ENCODE results near the gene PPT2. TPM values are rescaled to one million over a fixed set of nuclear protein-coding genes. Genes with fewer than 3 reads are reported as not detected.
"Not testable (repeated sequence)": the region's sequence is repeated elsewhere in the genome, so short reads cannot be mapped to it uniquely, and the experiment has no call there.

PPT2 gene
- total RNA-seq, 2 donors from 2014 or later: 8.1 to 9.2 TPM

DNA sequence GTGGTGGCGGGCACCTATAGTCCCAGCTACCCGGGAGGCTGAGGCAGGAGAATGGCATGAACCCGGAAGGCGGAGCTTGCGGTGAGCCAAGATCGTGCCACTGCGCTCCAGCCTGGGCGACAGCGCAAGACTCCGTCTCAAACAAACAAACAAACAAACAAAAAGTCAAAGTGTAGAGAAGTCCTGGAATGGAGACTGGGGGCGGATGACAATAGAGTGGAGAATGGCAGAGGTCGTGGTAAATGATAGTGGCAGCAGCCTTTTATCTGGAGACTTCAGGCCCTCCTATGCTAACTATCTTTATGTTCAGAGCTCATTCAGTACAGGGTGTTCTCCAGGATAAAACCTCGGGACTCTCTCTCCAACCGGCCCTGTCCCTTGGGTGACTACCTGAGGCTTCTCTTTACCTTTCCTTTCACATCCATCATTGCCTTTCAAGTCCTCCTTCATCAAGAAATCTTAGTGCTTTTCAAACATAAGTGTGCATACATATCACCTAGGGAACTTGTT is 22.4 kb upstream of the PPT2 start:
- DNase-seq (no peak), ATAC-seq (no peak)
- Mint-ChIP-seq H3K4me3 (peak overlapping the region; percentile 6), H3K4me1 (peaks cover 18% of the 10 kb centered on the region), H3K36me3 (ENCODE audit: low read depth) (no peaks in the 10 kb centered on the region), H3K27me3 (peaks cover 11% of the 10 kb centered on the region), H3K27ac (no peak overlapping the region)
- no peaks in the 10 kb centered on the region for H3K9me3 ChIP-seq (ENCODE audit: control insufficient read depth, low read length, poor library complexity, severe bottlenecking)

DNA sequence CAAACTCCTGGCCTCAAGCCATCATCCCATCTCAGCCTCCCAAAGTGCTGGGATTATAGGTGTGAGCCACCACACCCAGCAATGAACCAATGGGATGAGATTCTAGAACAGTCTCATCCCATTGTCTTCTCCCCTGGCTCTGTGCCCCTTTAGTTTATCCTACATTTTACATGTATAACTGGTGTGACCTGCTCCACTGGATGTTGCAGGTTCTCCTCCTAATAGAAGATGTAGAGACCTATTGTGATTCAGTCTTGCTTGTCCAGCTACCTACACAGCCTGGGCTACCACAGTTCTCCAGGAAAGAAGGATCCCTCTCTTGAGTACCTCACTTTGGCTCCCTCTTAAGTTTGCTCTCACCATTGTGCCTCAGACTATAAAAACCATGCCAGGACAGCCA is 21.8 kb upstream of the PPT2 start:
- Mint-ChIP-seq H3K4me3 (no peak overlapping the region), H3K27me3 (peaks cover 11% of the 10 kb centered on the region), H3K36me3 (ENCODE audit: low read depth) (no peaks in the 10 kb centered on the region), H3K4me1 (peaks cover 13% of the 10 kb centered on the region), H3K27ac (no peak overlapping the region)
- no peaks in the 10 kb centered on the region for H3K9me3 ChIP-seq (ENCODE audit: control insufficient read depth, low read length, poor library complexity, severe bottlenecking)
- DNase-seq: no peak
- ATAC-seq: no peak

DNA sequence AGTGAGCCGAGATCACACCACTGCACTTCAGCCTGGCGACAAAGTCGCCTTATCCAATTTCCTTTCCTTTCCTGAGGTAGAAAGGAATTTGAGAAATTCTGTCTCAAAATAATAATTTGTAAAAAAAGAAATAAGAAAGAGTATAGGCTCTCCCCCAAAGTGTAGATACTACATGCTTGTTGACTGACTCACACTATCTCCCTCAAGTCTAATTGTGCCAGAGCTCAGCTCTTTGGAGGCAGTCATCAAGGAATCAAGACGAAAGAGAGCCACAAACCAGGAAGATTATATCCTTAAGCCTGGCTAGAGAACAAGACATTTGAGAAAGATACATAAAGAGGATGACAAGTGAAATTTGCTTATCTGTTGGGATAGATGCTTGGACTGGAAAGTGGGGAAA is 20.2 kb upstream of the PPT2 start:
- DNase-seq (no peak), ATAC-seq (no peak)
- H3K4me1 Mint-ChIP-seq: peaks cover 7% of the 10 kb centered on the region
- H3K4me3 Mint-ChIP-seq: no peak overlapping the region
- H3K27me3 Mint-ChIP-seq: peaks cover 11% of the 10 kb centered on the region
- no peak overlapping the region for H3K27ac Mint-ChIP-seq
- no peaks in the 10 kb centered on the region for H3K36me3 Mint-ChIP-seq (ENCODE audit: low read depth)
- no peaks in the 10 kb centered on the region for H3K9me3 ChIP-seq (ENCODE audit: control insufficient read depth, low read length, poor library complexity, severe bottlenecking)

DNA sequence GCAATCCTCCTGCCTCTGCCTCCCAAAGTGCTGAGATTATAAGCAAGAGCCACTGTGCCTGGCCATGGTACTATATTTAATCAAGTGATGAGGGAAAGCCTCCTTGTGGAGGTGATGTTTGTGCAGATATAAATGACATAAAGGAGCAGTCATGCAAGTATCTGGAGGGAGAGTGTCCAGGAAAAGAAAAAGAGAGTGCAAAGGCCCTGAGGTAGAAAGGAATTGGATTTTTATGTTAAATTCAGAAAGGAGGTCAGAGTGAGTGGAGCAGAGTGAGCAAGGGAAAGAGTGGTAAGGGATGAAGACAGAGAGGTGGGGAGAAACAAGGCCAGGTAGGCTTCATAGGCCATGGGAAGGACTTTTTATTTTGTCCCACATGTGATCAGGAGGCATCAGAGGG is 16.5 kb upstream of the PPT2 start:
- H3K9me3 ChIP-seq (ENCODE audit: control insufficient read depth, low read length, poor library complexity, severe bottlenecking): no peaks in the 10 kb centered on the region
- no peak for DNase-seq
- H3K4me3 Mint-ChIP-seq: no peak overlapping the region
- no peak overlapping the region for H3K27ac Mint-ChIP-seq
- H3K27me3 Mint-ChIP-seq: peaks cover 28% of the 10 kb centered on the region
- H3K36me3 Mint-ChIP-seq (ENCODE audit: low read depth): peaks cover 6% of the 10 kb centered on the region
- ATAC-seq: no peak
- H3K4me1 Mint-ChIP-seq: no peaks in the 10 kb centered on the region

DNA sequence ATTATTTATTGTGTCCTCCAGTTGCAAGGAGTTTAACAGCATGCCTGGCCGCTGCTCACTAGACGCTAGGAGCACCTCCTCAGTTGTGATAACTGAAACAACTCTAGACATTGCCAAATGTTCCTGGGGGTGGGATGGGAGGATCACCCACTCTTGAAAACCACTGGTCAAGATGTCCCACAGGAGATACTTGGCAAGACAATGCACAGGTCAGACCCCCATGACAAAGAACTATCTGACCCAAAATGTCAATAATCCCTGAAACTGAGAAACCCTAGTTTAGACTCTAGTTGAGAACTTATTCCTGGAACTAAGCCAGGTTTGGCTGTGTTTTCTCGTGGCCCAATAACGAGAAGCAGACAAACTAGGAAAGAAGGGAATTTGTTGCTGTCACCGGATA is 14.4 kb upstream of the PPT2 start:
- H3K27ac Mint-ChIP-seq: no peak overlapping the region
- H3K27me3 Mint-ChIP-seq: peaks cover 23% of the 10 kb centered on the region

DNA sequence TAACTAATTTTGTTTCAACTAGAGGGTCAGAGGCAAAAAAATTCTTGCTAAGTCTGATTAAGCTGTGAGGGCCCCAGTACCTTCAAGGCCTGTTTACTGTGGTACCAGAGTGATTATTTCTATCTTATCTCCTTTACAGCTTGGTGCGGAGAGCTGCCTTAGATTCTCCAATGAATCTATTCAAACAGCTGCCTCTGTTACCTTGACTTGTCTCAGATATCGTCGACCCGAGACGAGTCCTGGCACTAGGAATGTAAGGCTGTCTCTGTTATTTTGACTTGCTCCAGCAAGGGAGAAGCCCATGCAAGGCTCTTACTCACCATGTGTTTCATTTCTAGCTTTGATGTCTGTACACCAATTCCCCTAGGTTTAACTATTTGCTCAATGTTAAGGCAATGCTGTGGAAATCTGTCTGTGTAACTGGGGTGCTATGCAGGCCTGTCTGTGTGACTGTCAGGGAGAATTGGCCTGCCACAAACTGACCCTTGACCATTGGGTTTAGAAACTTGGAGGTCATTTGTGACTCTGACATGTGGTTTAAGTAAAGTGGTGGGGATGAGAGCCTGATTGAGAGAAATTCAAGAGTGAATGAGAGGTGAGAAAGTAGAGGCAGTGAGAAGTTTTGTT is 13.4 kb upstream of the PPT2 start:
- H3K9me3 ChIP-seq (ENCODE audit: control insufficient read depth, low read length, poor library complexity, severe bottlenecking): no peaks in the 10 kb centered on the region
- no peak for DNase-seq
- no peaks in the 10 kb centered on the region for H3K4me1 Mint-ChIP-seq
- no peak for ATAC-seq
- no peak overlapping the region for H3K4me3 Mint-ChIP-seq
- H3K27me3 Mint-ChIP-seq: peaks cover 20% of the 10 kb centered on the region
- H3K36me3 Mint-ChIP-seq (ENCODE audit: low read depth): peaks cover 6% of the 10 kb centered on the region
- H3K27ac Mint-ChIP-seq: no peak overlapping the region

More for the DNA sequence above, 14.4 kb upstream of the PPT2 start:
- H3K4me1 Mint-ChIP-seq: no peaks in the 10 kb centered on the region
- H3K4me3 Mint-ChIP-seq: no peak overlapping the region
- ATAC-seq (no peak), DNase-seq (no peak)
- H3K36me3 Mint-ChIP-seq (ENCODE audit: low read depth): peaks cover 6% of the 10 kb centered on the region
- H3K9me3 ChIP-seq (ENCODE audit: control insufficient read depth, low read length, poor library complexity, severe bottlenecking): no peaks in the 10 kb centered on the region

DNA sequence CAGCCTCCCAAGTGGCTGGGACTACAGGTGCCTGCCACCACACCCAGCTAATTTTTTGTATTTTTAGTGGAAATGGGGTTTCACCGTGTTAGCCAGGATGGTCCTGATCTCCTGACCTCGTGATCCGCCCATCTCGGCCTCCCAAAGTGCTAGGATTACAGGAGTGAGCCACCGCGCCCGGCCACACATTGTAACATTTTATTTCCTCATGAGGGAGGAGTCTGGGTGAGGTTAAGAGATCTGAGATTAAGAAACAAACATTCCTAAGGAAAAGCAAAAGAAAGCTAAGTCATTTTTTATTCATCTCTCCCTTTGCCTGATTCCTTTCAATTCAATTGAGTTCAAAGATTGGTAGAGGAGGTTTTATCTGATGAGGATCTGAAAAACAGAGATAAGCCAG is 9.7 kb upstream of the PPT2 start:
- H3K27ac Mint-ChIP-seq; DNase-seq; H3K36me3 Mint-ChIP-seq (ENCODE audit: low read depth); H3K4me3 Mint-ChIP-seq; H3K9me3 ChIP-seq (ENCODE audit: control insufficient read depth, low read length, poor library complexity, severe bottlenecking); ATAC-seq: not testable (repeated sequence)
- H3K4me1 Mint-ChIP-seq: peaks cover 15% of the 10 kb centered on the region
- H3K27me3 Mint-ChIP-seq: peaks cover 43% of the 10 kb centered on the region

DNA sequence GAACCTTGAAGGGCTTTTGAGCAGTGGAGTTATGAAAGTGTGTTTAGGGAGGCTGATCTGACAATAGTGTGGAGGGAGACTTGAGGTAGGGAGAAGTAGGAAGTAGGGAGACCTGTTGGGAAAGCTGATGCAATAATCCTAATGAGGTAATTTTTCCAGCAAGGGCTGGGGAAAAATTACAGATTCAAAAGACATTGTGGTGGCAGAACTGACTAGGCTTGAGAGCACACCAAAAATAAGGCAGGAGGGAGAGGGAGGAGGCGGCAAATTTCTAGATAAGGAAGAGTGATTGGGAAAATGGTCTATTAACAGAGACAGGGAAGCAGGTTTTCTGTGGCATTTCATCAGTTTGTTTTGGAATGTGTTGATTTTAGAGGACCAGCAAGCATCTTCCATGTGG is 7.7 kb upstream of the PPT2 start:
- Mint-ChIP-seq H3K4me3 (no peak overlapping the region), H3K36me3 (ENCODE audit: low read depth) (peaks cover 15% of the 10 kb centered on the region)
- ATAC-seq: no peak

DNA sequence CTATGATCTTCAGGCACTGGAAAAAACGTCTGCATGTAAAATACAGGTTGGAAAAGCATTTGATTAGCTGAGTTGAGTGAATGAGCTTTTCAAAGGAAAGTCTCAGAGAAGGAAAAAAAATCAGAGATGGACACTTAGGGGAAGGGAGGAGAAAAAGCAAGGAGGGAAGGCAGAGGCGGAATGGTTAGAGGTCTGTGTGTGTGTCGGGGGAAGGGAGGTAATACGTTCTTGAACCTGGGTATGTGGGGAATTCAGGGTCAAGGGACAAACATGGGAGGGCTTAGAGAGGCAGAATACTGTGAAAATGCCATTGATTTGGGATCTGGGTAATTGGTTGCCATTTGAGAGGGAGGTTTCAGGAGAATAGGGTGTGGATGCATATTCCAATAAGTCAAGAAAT is 7.3 kb upstream of the PPT2 start:
- Mint-ChIP-seq H3K36me3 (ENCODE audit: low read depth) (peaks cover 12% of the 10 kb centered on the region), H3K4me1 (peaks cover 23% of the 10 kb centered on the region), H3K4me3 (no peak overlapping the region), H3K27me3 (peaks cover 50% of the 10 kb centered on the region), H3K27ac (no peak overlapping the region)
- ATAC-seq: no peak
- H3K9me3 ChIP-seq (ENCODE audit: control insufficient read depth, low read length, poor library complexity, severe bottlenecking): no peaks in the 10 kb centered on the region
- DNase-seq: no peak

More for the DNA sequence above, 7.7 kb upstream of the PPT2 start:
- Mint-ChIP-seq H3K27ac (no peak overlapping the region), H3K4me1 (peaks cover 21% of the 10 kb centered on the region), H3K27me3 (peaks cover 52% of the 10 kb centered on the region)
- no peak for DNase-seq
- no peaks in the 10 kb centered on the region for H3K9me3 ChIP-seq (ENCODE audit: control insufficient read depth, low read length, poor library complexity, severe bottlenecking)

DNA sequence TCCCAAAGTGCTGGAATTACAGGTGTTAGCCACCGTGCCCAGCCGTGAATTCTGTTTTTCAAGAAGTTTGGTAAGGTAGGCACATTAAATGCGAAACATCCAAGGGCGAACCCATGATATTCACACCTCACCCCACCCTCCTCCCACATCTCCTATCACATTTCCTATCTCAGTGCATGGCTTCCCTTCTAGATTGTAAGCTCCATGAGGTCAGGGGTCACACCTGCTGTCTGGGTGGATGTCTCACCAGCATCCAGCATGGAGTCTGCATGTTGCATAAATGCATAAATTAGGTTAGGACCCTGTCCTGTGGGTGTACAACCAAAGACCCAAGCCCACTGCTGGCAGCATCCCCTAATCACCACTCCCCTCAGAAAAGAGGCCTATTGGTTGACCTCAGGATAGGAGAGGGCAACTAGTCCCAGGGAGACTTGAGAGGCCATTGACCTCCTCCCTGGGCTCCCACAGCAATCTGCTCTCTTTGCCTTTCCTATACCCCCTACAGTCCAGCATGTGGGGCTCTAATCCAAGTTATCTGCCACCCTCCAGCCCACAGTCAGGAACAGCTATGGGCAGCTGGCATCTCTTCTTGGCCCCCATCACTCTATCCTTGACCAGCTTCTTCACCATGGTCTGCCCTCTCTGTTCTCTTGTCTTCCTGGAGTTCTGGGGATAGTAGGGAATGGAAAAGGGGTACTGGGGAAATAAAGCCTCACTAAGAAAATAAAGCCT is 6.4 kb upstream of the PPT2 start:
- Mint-ChIP-seq H3K4me1 (peaks cover 26% of the 10 kb centered on the region), H3K27ac (peak overlapping the region; percentile 46), H3K36me3 (ENCODE audit: low read depth) (peaks cover 9% of the 10 kb centered on the region), H3K27me3 (peaks cover 43% of the 10 kb centered on the region), H3K4me3 (peak overlapping the region; percentile 87)
- ATAC-seq (no peak), DNase-seq (no peak)
- no peaks in the 10 kb centered on the region for H3K9me3 ChIP-seq (ENCODE audit: control insufficient read depth, low read length, poor library complexity, severe bottlenecking)

DNA sequence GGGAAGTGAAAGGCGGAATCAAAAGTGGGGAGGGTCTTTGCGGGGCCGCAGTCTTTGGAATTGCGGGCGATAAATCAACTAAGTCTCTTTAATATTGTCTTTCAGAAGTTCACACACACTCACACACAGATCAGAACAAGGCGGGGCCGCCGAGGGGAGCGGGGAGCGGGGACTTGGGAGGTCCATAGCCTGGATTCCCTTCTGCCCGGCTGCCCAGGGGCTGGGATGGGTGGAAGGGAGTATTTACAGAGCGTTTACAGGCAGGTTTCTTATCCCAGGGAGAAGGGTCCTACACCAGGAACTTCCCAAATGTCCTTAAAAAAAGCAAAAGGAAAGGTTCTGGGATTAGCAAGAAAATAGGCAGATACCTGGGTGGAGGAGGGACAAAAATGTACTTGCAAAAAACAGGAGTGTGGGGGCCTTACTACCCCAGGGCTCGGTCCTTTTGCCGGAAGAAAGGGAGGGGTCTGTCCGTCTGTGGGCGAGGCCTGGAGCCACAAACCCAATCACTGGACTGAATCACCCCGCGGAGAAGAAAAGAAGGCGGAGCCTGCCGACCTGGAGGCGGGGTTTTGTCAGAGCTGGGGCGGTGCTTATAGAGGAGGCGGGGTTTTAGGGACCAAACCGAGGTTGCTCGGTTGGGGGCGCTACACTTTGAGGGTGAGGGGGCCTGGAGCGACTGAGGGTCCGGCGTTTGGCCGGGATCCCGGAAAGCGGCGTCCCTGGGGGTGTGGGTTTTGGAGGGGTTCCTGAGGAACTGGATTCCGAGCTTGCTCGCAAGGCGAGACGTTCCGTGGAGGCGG is 5.5 kb upstream of the PPT2 start:
- ATAC-seq (peak; percentile 84), DNase-seq (peak; percentile 47 to 63 (median 49))
- Mint-ChIP-seq H3K4me1 (peaks cover 33% of the 10 kb centered on the region), H3K27me3 (peaks cover 47% of the 10 kb centered on the region), H3K27ac (peak overlapping the region; percentile 46), H3K36me3 (ENCODE audit: low read depth) (peaks cover 9% of the 10 kb centered on the region), H3K4me3 (peak overlapping the region; percentile 87)
- H3K9me3 ChIP-seq (ENCODE audit: control insufficient read depth, low read length, poor library complexity, severe bottlenecking): no peaks in the 10 kb centered on the region

DNA sequence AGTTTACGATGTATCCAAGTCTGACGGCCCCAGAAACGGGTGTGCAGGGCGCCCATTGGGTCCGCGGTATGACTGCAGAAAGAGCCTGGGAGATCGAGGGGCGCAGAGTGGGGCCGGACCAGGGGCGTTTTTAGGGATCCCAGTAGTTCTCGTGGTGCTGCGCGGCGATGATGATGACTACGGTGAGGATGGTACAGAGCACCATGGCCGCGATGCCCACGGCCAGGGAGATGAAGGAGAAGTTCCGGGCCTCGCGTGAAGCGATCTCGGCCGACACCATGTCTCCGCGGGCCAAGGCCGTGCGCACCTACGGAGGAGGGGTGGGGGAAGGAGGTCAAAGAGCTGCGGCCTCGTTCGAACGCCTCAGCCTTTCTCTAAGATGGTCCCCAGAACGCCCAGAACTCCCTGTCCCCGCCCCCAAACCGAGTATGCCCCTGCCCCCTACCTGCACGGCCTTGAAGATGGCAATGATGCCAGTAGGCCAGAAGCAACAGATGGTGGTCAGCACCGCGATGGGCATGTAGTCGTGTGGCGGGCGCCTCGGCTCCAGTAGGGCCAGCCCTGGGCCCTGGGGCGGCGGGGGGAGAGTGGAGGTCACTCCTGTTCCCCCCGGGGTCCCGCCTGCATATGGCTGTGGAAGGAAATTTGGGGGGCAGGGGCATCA is 4.7 kb upstream of the PPT2 start:
- peaks cover 47% of the 10 kb centered on the region for H3K27me3 Mint-ChIP-seq
- H3K9me3 ChIP-seq (ENCODE audit: control insufficient read depth, low read length, poor library complexity, severe bottlenecking): no peaks in the 10 kb centered on the region
- H3K4me3 Mint-ChIP-seq: peak overlapping the region; percentile 87
- H3K27ac Mint-ChIP-seq: no peak overlapping the region
- DNase-seq: no peak
- ATAC-seq: peak; percentile 27
- peaks cover 9% of the 10 kb centered on the region for H3K36me3 Mint-ChIP-seq (ENCODE audit: low read depth)
- H3K4me1 Mint-ChIP-seq: peaks cover 38% of the 10 kb centered on the region

Measured in T-helper 17 cell (primary cell).